ENCODE results near the gene TSKU. TPM values are rescaled to one million over a fixed set of nuclear protein-coding genes. Genes with fewer than 3 reads are reported as not detected.
"Not testable (repeated sequence)": the region's sequence is repeated elsewhere in the genome, so short reads cannot be mapped to it uniquely, and the experiment has no call there.

The TSKU gene
- total RNA-seq, 1 donor from 2014 or later, result 16.3 TPM

GRCh38 chr11:76823481-76824028, 40.4 kb downstream of the TSKU start:
- Histone ChIP-seq H3K27ac (peak overlapping the region; percentile 82), H3K9me3 (no peaks in the 10 kb centered on the region), H3K4me3 (no peak overlapping the region), H3K36me3 (no peaks in the 10 kb centered on the region), H3K4me1 (peaks cover 21% of the 10 kb centered on the region), H3K27me3 (ENCODE audit: low read depth) (no peaks in the 10 kb centered on the region)
- ATAC-seq (peak; percentile 87 to 88), DNase-seq (no peak)
- intact Hi-C loops (cut with DNase I), result no loop called here
- no peak for TF ChIP-seq CTCF (IDR thresholded peaks at IDR 0.05)

- peak; percentile 73 for ATAC-seq
- Histone ChIP-seq H3K36me3 (no peaks in the 10 kb centered on the region), H3K4me3 (no peak overlapping the region), H3K27ac (peak overlapping the region; percentile 82), H3K9me3 (no peaks in the 10 kb centered on the region), H3K4me1 (peaks cover 21% of the 10 kb centered on the region), H3K27me3 (ENCODE audit: low read depth) (no peaks in the 10 kb centered on the region)
- no peak for DNase-seq
- intact Hi-C loops (cut with DNase I), result no loop called here
- no peak for TF ChIP-seq CTCF (IDR thresholded peaks at IDR 0.05)
Measured at GRCh38 chr11:76824083-76824939, 41.2 kb downstream of the TSKU start.

GRCh38 chr11:76824980-76825725, 42.0 kb downstream of the TSKU start:
- no peak for DNase-seq
- ATAC-seq, result peak in 1 of 2 donors; percentile 27
- H3K27ac ChIP-seq, result peak overlapping the region; percentile 82

GRCh38 chr11:76825726-76826396, 42.7 kb downstream of the TSKU start:
- TF ChIP-seq CTCF (IDR thresholded peaks at IDR 0.05), result no peak
- Histone ChIP-seq H3K27ac (no peak overlapping the region), H3K27me3 (ENCODE audit: low read depth) (no peaks in the 10 kb centered on the region), H3K4me3 (no peak overlapping the region), H3K9me3 (no peaks in the 10 kb centered on the region), H3K36me3 (no peaks in the 10 kb centered on the region), H3K4me1 (peaks cover 24% of the 10 kb centered on the region)
- no peak for DNase-seq
- intact Hi-C loops (cut with DNase I), result no loop called here
- no peak for ATAC-seq

More at GRCh38 chr11:76824980-76825725, 42.0 kb downstream of the TSKU start:
- Histone ChIP-seq H3K36me3 (no peaks in the 10 kb centered on the region), H3K4me3 (no peak overlapping the region), H3K9me3 (no peaks in the 10 kb centered on the region), H3K4me1 (peaks cover 21% of the 10 kb centered on the region), H3K27me3 (ENCODE audit: low read depth) (no peaks in the 10 kb centered on the region)
- intact Hi-C loops (cut with DNase I), result no loop called here
- no peak for TF ChIP-seq CTCF (IDR thresholded peaks at IDR 0.05)

GRCh38 chr11:76826508-76826907, 43.4 kb downstream of the TSKU start:
- H3K4me1 ChIP-seq, result peaks cover 29% of the 10 kb centered on the region
- H3K9me3 ChIP-seq; H3K36me3 ChIP-seq; H3K27me3 ChIP-seq (ENCODE audit: low read depth); intact Hi-C loops (cut with DNase I); DNase-seq; H3K4me3 ChIP-seq; ATAC-seq; H3K27ac ChIP-seq: not testable (repeated sequence)

- H3K36me3 ChIP-seq; H3K27me3 ChIP-seq (ENCODE audit: low read depth); H3K4me3 ChIP-seq; ATAC-seq; DNase-seq; intact Hi-C loops (cut with DNase I); H3K9me3 ChIP-seq; H3K27ac ChIP-seq: not testable (repeated sequence)
- H3K4me1 ChIP-seq, result peaks cover 32% of the 10 kb centered on the region
Measured at GRCh38 chr11:76827005-76827404, 43.8 kb downstream of the TSKU start.
